Measurements from ENCODE around the gene KCNG2.

Gene KCNG2

GRCh38 chr18:79912994-79913831 lies 115.5 kb downstream of the KCNG2 start:
- DNase-seq = no peak

- DNase-seq = no peak
These were observed 116.9 kb downstream of the KCNG2 start for GRCh38 chr18:79914614-79915160.

- no peak for DNase-seq
These were observed 117.7 kb downstream of the KCNG2 start for GRCh38 chr18:79915161-79916127.

- DNase-seq = no peak
These were observed 118.4 kb downstream of the KCNG2 start for GRCh38 chr18:79916128-79916494.

GRCh38 chr18:79916546-79917168 lies 118.9 kb downstream of the KCNG2 start:
- DNase-seq = no peak

GRCh38 chr18:79917169-79917852 lies 119.6 kb downstream of the KCNG2 start:
- no peak for DNase-seq

- no peak for DNase-seq
These were observed 120.3 kb downstream of the KCNG2 start for GRCh38 chr18:79917853-79918614.

- DNase-seq = no peak
These were observed 120.9 kb downstream of the KCNG2 start for GRCh38 chr18:79918615-79919011.

- no peak for DNase-seq
These were observed 121.4 kb downstream of the KCNG2 start for GRCh38 chr18:79919089-79919488.

- DNase-seq = no peak
These were observed 124.5 kb downstream of the KCNG2 start for GRCh38 chr18:79921984-79922965.

- DNase-seq = no peak
These were observed 125.3 kb downstream of the KCNG2 start for GRCh38 chr18:79922971-79923411.

- no peak for DNase-seq
These were observed 126.3 kb downstream of the KCNG2 start for GRCh38 chr18:79923896-79924585.

GRCh38 chr18:79924814-79925731 lies 127.3 kb downstream of the KCNG2 start:
- DNase-seq = peak in 1 of 2 experiments; percentile 9

GRCh38 chr18:79926306-79926705 lies 128.6 kb downstream of the KCNG2 start:
- no peak for DNase-seq

GRCh38 chr18:79926715-79927606 lies 129.2 kb downstream of the KCNG2 start:
- DNase-seq = peak in 1 of 2 experiments; percentile 27

GRCh38 chr18:79927607-79928562 lies 130.1 kb downstream of the KCNG2 start:
- DNase-seq = no peak
